Jurkat, Clone E6-1 (cell line): ENCODE measurements around the gene ZNF784.

Source experiments
- DNase-seq: peaks from one replicate; pipeline ENCODE4 v3.0.0-alpha.2; 2011; ENCODE audit warnings: low read depth, low spot score
- H3K4me3 ChIP-seq: 2 replicates; pipeline ENCODE4 v1.5.1; 2011; ENCODE audit warnings: mild to moderate bottlenecking, low read length, control low read depth, moderate library complexity

Gene ZNF784

DNA sequence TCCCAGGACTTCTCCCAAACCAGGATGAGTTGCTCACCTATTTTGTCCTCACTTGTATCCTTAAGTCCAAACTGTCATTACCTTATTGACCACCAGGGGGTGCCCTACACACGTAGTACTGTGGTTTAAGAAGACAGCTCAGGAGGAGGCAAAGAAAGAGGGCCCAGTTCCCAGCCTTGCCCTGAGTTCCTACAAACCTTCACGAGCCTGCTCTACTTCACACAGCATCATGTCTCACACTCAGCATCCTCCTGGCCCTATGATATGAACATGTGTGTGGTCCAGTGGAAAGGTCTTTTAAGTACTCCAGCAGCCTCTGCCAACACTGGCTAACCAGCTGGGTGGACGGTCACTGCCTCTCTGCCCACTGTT lies 8.1 kb upstream of the ZNF784 start:
- no peak overlapping the region for H3K4me3 ChIP-seq

DNA sequence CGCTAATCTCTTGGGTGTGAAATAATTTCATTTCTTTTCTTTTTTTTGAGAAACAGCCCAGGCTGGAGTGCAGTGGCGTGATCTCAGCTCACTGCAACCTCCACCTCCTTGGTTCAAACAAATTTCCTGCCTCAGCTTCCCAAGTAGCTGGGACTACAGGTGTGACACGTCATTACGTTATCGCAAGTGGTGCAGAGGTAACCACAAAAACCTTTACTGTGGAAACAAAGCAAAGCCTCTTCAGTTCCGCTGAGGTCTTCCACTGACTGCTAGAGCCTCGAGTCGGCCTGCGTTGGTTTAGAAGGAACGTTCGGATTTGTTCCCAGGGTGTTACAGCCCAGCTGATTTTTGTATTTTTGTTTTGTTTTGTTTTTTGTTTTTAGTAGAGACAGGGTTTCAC lies 2.0 kb upstream of the ZNF784 start:
- H3K4me3 ChIP-seq, result peak overlapping the region; percentile 22
- peak; percentile 97 for DNase-seq

More for the DNA sequence above, 8.1 kb upstream of the ZNF784 start:
- DNase-seq, result peak; percentile 98

DNA sequence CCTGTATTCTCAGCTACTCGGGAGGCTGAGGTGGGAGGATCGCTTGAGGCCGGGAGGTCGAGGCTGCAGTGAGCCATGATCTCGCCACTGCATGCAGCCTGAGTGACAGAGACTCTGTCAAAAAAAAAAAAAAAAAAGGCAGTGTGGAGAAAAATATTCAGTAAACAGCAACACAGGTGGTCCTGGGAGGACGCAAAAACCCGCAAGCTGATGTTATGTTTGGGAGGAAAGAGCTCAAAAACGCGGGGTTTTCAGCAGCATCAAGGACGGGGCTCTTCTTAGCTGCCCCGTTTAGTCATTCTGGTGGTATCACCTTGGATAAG lies 599 bp upstream of the ZNF784 start:
- peak overlapping the region; percentile 71 for H3K4me3 ChIP-seq
- DNase-seq, result no peak

DNA sequence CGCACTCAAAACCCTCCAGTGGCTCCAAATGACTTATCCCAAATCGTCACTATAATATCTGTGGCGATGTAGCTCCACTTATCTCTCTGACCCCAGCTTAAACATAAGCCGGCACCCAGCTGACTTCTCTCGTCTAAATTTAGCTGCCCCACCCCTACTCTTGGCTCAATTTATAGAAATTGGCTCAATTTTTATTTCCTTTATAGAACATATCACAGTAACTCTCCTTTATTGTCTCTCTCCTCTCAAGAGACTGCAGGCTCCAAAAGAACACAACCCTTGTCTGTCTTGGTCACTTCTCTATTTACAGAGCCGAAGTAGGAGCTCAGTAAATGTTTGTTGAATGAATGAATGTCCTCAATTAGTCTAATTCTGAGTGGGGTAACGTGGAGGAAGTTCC lies 805 bp downstream of the ZNF784 start:
- H3K4me3 ChIP-seq, result peak overlapping the region; percentile 30
- no peak for DNase-seq

DNA sequence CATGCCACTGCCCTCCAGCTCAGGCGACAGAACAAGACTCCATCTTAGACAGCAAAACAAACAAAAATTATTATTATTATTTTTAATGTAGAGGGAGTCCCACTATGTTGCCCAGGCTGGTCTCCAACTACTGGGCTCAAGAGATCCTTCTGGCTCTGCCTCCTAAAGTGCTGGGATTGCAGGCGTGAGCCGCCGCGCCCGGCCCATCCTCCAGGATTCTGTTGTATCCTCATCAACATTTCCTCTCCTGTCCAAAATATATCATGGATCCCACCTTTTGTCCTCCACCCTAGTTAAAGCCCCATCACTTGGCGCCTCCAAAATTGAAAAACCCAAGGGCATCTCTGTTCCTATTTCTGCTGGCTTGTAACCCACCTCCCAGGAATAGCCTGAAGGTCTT lies 1.2 kb downstream of the ZNF784 start:
- no peak overlapping the region for H3K4me3 ChIP-seq
- DNase-seq, result no peak

DNA sequence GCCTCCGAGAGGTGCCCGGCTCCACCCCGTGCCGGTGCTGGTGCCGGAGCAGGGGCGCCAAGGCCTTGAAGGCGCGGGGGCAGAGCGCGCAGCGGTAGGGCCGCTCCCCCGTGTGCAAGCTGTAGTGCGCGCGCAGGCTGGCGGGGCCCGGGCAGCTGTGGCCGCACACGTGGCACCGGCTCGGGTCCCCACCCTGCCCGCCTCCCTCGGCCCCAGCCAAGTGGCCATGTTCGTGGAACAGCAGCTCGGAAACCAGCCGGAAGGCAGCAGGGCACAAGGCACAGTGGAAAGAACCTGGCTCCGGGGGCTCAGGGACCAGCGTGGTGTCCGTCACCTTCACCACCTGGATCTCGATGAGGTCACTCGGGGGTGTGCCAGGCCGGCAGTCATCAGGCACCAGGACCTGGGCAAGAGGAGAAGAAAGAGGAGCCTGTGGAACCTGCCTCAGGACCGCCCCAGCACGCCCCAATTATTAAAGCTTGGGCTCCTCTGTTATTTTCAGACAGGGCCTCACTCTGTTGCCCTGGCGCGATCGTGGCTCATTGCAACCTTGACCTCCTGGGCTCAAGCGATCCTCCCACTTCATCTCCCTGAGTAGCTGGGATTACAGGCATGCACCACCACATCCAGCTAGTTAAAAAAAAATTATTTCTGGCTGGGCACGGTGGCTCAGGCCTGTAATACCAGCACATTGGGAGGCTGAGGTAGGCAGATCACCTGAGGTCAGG lies 2.0 kb downstream of the ZNF784 start:
- DNase-seq, result no peak
- H3K4me3 ChIP-seq, result no peak overlapping the region

DNA sequence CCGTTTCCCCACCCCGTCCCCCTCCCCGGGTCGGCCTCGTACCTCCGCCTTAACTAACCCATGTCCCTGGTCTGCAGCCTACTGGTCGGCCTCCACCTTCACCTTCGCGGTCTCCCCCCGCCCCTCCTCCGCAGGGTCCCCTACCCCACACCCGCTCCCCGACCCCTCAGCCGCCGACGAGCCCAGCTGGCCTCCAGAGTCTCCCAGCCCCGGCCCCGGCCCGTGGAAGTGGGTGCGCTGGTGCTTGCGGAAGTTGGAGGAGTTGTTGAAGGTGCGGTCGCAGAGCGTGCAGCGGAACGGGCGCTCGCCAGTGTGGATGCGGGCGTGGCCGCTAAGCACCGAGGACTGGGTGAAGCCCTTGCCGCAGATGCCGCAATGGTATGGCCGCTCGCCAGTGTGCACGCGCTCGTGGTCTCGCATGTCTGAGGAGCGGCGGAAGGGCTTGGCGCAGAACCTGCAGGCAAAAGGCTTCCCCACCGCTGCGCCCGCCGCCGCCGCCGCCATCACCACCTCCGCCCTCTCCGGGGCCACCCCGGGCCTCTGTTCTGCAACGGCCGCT lies 2.6 kb downstream of the ZNF784 start:
- H3K4me3 ChIP-seq, result no peak overlapping the region
- no peak for DNase-seq

DNA sequence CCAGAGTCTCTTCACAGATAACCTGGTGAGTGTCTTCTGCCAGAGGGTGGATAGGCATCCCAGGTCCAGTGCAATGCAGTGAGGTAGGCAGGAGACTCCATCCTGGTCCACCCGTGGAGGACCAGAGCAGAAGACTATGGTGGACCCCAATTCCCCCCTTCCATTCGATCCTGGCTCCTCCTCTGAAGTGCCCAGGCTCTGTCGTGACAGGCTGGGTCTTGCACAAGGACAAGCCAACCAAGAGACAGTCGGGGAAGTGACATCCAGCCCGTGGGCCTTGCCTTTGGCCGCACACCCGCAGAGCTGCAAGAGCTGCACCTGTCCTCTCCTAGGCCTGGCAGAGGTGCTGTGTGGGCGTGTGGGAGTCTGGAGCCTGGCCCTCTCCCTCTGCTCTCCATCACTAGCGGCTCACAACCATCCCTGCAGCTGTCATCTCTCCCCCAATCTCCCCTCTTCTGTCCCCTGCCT lies 3.1 kb downstream of the ZNF784 start:
- no peak for DNase-seq
- no peak overlapping the region for H3K4me3 ChIP-seq

DNA sequence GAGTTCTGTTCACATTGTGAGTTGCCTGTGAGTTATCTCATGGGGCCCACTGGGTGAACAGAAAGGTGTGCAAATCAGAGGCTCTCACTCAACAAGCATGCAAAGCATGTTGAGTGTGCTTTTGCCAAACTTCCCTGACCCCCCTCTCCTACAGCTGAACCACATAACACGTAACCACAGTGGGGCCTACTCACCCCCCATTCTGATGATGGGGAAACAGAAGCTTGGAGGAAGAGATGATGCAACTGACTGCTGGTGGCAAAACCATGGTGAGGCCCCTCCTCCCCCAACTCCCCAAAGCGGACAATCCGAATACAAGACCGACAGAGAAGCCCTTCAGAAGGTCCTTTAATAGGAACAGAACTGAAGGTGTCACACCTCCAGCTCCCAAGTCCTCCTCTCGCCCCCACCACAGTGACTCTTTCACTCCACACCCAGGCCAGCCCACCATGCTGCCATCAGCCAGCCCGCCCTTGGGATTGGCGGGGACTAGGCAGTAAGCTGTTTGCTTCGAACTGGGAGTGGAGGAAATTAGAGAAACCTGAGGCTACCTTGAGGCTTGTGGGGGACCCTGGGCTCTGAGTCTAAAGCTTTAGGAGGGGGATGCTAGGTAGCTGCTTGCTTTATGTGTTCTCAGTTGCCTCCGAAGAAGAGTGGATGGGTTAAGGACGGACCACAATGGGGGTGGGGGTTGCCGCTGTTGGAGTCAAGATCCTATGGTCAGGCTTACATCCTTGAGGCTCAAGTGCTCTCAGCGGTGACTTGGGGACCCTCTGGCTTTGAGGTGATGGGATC lies 3.8 kb downstream of the ZNF784 start:
- peak; percentile 85 for DNase-seq

DNA sequence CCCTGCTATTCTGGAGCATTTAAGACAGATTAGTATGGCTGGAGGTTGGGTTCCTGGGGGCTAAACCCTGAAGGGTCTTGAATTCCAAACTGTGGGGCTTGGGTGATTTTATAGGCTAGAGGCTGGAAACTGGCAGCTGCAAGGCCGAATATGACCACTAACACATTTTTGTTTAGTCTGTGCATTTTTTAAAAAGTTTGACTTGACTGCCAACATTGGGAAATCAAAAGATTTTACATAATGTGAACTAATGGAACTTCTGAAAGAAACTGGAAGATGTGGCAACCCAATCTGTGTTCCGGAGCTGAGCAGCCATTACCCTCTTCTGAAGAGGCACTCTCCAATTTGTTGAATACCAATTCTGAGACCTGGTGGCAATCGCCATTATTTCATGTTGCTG lies 5.1 kb downstream of the ZNF784 start:
- H3K4me3 ChIP-seq, result no peak overlapping the region
- DNase-seq, result no peak

More for the DNA sequence above, 3.8 kb downstream of the ZNF784 start:
- H3K4me3 ChIP-seq, result no peak overlapping the region

DNA sequence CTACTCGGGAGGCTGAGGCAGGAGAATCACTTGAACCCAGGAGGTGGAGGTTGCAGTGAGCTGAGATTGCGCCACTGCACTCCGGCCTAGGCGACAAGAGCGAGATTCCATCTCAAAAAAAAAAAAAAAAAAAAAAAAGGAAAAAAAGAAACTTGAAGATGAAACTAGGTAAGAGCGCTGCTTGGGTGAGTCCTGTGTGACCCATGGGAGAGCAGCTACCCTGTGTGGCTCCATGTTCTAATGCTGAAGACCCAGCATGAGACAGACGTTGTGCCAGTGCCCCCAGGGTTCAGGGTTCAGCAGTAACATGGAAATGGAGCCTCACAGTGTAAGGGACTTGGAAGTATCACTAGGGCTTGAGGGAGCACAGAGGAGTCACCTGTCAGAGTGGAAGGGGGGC lies 5.9 kb downstream of the ZNF784 start:
- DNase-seq, result no peak
- H3K4me3 ChIP-seq, result no peak overlapping the region

DNA sequence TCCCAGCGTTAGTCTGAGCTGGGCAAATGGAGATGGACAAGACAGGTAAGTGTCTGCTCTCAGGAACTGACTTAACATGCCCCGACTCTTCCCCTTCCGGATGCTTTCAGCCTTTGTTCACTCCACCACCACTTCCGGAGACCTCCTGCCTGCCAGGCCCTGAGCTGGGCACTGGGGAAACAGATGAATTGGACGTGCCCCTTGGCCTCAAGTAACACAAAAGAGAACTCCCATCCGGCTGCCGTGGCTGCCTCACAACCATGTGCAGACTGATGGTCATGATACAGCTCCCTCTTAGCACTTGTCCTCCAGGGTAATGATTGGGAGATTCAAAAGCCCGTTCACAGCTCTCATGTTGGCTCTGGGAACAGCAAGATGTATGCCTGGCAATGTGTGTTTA lies 6.9 kb downstream of the ZNF784 start:
- H3K4me3 ChIP-seq, result no peak overlapping the region
- no peak for DNase-seq

DNA sequence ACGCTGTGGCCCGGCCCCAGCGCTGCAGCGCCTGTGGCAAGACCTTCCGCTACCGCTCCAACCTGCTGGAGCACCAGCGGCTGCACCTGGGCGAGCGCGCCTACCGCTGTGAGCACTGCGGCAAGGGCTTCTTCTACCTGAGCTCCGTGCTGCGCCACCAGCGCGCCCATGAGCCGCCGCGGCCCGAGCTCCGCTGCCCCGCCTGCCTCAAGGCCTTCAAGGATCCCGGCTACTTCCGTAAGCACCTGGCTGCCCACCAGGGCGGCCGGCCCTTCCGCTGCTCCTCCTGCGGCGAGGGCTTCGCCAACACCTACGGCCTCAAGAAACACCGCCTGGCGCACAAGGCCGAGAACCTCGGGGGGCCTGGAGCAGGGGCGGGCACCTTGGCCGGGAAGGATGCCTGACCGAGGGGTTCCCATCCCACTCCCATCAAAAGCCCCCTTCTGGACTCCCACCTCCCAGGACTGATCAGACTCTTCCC lies 7.9 kb downstream of the ZNF784 start:
- H3K4me3 ChIP-seq, result no peak overlapping the region
- DNase-seq, result no peak

DNA sequence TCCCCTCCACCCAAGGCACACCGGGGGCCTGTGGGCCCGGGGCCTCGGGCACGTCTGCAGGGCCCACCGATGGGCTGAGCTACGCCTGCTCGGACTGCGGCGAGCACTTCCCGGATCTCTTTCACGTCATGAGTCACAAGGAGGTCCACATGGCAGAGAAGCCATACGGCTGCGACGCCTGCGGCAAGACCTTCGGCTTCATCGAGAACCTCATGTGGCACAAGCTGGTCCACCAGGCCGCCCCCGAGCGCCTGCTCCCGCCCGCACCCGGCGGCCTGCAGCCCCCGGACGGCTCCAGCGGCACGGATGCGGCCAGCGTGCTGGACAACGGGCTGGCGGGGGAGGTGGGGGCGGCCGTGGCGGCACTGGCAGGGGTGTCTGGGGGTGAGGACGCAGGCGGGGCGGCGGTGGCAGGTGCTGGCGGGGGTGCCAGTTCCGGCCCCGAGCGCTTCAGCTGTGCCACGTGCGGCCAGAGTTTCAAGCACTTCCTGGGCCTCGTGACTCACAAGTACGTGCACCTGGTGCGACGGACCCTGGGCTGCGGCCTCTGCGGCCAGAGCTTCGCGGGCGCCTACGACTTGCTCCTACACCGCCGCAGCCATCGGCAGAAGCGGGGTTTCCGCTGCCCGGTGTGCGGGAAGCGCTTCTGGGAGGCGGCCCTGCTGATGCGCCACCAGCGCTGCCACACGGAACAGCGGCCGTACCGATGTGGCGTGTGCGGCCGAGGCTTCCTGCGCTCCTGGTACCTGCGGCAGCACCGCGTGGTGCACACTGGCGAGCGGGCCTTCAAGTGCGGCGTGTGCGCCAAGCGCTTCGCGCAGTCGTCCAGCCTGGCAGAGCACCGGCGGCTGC lies 8.6 kb downstream of the ZNF784 start:
- DNase-seq, result no peak

DNA sequence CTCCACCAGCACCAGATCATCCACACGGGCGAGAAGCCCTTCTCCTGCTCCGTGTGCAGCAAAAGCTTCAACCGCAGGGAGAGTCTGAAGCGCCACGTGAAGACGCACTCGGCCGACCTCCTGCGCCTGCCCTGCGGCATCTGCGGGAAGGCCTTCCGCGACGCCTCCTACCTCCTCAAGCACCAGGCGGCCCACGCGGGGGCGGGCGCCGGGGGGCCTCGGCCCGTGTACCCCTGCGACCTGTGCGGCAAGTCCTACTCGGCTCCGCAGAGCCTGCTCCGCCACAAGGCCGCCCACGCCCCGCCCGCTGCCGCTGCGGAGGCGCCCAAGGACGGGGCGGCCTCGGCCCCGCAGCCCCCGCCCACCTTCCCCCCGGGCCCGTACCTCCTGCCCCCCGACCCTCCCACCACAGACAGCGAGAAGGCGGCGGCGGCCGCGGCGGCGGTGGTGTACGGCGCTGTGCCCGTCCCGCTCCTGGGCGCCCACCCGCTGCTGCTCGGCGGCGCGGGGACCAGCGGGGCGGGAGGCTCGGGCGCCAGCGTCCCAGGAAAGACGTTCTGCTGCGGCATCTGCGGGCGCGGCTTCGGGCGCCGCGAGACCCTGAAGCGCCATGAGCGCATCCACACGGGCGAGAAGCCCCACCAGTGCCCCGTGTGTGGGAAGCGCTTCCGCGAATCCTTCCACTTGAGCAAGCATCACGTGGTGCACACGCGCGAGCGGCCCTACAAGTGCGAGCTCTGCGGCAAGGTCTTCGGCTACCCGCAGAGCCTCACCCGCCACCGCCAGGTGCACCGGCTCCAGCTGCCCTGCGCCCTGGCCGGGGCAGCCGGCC lies 9.4 kb downstream of the ZNF784 start:
- no peak overlapping the region for H3K4me3 ChIP-seq
- no peak for DNase-seq

More for the DNA sequence above, 8.6 kb downstream of the ZNF784 start:
- H3K4me3 ChIP-seq, result no peak overlapping the region

DNA sequence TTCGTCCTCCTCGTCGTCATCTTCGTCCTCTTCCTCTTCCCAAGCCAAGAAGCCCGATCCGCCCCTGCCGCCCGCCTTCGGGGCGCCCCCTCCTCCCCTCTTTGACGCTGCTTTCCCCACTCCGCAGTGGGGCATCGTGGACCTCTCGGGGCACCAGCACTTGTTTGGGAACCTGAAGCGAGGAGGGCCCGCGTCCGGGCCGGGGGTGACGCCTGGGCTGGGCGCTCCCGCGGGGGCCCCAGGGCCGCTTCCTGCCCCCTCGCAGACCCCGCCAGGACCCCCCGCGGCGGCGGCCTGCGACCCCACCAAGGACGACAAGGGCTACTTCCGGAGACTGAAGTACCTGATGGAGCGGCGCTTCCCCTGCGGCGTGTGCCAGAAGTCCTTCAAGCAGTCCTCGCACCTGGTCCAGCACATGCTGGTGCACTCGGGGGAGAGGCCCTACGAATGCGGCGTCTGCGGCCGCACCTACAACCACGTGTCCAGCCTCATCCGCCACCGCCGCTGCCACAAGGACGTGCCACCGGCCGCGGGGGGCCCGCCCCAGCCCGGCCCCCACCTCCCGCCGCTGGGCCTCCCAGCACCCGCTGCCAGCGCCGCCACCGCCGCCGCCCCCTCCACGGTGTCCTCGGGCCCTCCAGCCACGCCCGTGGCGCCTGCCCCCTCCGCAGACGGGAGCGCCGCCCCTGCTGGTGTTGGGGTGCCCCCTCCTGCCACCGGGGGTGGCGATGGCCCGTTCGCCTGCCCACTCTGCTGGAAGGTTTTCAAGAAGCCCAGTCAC lies 10.2 kb downstream of the ZNF784 start:
- no peak overlapping the region for H3K4me3 ChIP-seq
- DNase-seq, result no peak

DNA sequence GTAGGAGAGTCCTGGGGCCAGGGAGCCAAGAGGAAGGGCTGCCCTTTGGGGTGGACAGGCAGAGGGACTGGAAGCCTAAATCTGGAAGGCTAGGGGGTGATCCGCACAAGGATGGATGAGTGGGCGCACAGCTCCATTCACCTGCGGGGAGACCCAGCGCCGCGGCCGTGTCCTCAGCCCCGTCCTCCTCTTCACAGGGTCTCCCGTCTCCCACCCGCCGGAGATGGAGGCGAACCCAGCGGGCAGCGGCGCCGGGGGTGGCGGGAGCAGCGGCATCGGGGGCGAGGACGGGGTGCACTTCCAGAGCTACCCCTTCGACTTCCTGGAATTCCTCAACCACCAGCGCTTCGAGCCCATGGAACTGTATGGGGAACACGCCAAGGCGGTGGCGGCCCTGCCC lies 11.0 kb downstream of the ZNF784 start:
- no peak for DNase-seq
- no peak overlapping the region for H3K4me3 ChIP-seq
